GM19397 (cell line): Measurements from ENCODE around the gene ABLIM2.

Source experiments
- ATAC-seq: cut with Tn5 transposase; IDR thresholded peaks from one replicate; pipeline ENCODE4 v1.9.1; 2021; ENCODE audit warnings: mild to moderate bottlenecking, moderate library complexity; ENCODE audit not compliant: unreplicated experiment

The ABLIM2 gene

DNA sequence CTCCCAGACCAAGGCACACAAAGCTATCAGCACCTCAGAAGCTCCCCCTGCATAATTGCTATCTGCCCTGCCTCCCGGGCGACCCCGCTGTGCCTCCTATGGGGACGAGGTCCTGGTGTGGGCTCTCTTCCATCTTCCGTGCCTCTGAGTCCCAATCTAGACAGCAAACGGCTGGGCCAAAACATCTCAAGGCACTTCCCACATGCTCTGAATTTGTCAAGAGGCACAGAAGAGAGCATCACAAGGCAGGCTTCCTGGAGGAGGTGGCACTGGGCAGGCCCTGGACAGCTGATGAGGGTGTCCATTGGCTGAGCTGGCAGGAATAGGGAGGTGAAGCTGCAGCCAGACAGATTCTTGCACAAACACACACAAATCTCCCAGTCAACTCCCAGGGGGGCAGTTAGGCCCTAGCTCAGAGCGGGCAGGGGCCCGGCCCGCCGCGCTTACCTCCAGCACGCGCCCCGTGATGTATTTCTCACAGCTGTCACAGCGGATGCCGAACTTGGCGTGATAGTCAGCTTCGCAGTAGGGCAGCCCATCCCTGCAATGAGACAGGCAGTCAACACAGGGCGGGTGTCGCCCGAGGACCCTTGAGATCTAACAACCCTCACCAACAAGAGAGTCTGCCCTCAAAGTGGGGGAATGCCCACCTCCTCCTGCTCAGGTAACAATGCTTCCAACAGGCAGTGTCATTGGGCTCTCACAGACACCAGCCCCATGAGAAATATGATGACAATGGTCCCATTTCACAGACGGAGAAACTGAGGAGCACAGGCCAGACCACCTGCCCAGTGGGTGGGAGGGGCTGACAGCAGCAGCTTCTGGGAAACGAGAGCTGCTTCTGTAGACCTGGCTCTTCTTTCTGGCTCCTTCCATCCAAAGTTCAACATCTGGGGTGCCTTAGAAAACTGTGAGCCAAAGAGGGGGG, 81.2 kb downstream of the ABLIM2 start:
- ATAC-seq: no peak

DNA sequence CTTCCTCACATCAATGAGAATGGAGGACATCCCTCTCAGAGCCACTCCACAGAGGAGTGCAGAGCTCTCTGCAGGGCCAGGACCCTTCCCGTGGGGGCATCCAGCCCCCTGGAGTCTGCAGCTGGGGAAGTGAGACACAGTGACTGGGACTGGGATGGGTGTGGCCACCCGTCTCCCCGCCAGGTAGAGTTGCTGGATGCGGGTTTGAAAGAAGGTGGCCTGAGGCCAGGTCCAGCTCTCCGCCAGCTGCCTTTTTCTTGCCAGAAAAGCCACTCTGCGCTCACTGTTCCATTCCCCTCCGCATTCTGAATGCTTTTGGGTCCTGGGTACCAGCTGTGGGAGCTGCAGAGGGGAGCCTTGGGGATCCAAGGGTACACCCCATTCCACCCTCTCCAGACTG, 82.6 kb downstream of the ABLIM2 start:
- no peak for ATAC-seq

DNA sequence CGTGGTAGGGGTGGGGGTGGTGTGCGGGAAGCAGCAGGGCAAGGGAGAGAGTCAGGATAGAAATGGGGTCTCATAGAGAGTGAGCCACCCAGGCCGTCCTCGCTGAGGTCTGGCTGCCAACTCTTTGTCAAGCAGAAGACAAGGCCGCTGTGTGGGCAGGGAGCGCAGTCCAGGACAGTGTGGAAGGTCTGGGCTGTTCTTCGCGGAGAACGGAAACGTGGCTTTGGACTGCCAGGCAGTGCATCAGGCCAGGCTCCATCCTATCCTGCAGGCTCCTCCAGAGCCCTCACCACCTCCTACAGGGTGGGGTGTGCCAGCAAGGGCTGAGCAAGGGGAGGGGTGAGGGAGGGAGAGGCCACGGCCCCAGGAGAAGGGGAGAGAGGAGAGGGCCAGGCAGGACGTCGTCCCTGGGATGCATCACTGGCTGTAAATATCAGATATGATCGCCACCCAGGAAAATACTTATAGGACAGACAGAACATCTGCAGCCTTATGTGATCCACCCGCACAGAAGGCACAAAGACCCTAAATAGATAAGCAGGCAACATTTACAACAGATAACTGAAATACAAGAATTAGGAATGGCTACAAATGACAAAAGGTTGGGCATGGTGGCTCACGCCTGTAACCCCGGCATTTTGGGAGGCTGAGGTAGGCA, 85.3 kb downstream of the ABLIM2 start:
- ATAC-seq: no peak

DNA sequence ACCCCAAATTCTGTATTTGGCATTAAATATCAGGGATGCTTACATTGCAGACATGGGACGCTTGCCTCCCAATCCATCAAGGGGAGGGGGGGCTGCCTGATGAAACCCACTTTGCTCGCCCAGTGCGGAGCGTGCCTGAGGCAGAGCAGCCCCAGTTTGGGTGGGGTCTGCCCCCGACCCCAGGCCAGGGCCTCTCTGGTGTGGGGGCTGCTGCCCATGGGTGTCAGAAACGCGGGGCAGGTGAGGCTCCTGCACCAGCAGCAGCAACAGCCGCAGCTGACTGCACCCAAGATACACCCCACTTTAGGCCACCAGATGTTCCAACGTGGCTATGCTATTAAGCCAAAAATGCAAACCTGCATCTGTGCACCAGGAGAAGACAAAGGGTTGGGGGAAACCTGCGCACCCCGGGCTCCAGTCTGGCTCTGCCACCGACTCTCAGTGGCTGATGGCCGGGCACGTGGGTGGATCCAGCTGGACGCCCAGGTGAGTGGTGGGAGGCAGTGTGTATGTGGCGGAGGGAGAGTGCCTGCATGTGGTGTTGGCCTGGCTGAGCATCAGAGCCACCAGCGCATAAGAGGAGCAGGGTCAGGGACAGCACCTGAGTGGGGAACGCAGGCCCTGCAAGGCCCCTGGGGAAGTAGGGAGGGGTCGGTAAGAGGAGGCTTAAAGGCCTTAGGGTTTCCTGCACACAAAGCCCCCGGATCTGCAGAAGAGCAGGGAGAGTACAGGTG, 86.2 kb downstream of the ABLIM2 start:
- no peak for ATAC-seq

DNA sequence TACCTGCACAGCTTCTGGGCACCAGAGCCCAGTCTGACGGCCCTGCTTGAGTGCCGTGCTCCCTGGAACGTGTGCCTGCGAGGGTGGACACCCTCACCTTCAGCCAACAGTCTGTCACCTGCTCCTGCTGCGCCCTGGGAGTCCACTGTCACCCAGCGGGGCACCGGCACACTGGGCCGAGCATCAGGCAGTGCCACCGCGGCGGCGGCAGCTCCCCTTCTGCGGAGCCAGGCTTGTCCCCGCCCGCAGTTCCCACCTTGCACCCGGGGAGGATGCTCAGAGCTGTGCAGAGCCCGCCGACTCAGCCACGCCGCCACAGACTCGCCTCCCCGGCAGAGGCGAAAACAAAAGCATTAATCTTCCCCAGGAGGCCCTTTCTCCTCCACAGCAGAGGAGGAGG, 86.8 kb downstream of the ABLIM2 start:
- ATAC-seq: no peak

DNA sequence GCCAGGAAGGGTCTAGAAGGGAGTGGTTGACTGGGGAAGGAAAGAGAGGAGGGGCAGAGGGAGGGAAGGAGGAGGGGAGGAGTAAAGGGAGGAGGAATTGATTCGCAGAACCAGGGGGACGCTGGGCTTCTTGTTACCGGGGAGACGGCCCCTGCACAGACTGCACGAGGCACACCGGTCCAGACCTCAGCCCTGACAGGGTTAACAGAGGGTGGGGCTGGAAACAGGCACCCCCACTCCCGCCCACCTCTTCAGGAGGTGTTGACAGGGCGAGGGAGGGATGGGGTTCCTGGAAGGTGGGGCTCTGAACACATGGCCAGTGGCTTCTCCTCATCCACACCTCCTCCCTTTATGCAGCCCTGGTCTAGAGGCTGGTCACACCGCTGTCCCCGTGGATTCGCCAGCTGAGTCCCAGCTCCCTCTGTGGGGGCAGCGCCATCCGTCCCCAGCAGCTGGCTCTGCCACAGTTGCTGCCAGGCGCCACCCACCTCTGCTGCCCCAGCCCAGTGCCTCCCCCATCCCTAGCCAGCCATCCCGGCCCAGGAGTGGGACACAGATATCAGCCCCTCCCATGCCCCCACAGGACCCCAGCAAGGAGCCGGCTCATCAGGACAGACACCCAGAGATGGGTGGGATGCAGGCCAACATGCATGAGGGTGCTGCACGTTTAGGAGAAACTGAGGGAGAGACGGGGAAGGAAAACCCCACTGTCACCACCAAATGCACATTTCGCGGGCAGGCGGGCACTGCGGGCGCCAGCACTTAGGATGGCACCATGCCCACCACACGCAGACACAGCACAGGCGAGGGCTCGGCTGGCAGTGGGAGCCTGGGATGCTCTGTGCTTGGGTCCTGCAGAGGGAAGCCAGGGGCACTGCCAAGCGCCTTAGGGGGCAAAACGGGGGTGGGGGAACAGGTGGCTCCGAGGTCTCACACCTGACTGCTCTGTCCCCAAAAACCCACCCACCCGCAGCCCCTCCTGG, 87.6 kb downstream of the ABLIM2 start:
- ATAC-seq: no peak

DNA sequence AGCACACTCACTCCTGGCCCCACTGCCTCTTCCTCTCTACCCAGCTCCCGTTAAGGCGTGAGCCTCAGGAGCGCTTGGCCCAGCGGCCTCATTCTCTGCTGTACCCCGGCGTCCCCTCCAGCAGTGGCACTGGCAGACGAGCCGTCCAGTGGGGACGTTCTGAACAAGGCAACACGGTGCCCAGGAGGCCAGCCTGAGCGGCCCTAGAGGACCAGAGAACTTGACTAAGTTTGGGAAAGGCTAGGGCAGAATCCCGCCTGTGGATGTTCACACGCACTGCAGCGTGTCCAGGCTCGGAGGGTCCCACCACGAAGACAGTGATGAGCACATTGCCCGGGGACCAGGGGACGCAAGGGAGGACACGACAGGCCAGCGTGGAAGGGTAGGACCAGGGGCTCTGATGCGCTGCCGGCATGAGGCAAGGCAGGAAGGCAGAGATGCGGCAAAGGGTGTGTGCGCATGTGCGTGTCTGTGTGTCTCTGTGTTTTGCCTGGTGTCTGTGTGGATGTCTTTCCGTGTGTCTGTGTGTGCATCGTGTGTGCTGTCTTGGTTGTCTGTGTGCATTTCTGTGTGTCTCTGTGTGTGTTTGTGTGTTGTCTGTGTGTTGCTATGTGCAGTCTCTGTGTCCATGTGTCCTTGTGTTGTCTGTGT, 89.4 kb downstream of the ABLIM2 start:
- no peak for ATAC-seq

DNA sequence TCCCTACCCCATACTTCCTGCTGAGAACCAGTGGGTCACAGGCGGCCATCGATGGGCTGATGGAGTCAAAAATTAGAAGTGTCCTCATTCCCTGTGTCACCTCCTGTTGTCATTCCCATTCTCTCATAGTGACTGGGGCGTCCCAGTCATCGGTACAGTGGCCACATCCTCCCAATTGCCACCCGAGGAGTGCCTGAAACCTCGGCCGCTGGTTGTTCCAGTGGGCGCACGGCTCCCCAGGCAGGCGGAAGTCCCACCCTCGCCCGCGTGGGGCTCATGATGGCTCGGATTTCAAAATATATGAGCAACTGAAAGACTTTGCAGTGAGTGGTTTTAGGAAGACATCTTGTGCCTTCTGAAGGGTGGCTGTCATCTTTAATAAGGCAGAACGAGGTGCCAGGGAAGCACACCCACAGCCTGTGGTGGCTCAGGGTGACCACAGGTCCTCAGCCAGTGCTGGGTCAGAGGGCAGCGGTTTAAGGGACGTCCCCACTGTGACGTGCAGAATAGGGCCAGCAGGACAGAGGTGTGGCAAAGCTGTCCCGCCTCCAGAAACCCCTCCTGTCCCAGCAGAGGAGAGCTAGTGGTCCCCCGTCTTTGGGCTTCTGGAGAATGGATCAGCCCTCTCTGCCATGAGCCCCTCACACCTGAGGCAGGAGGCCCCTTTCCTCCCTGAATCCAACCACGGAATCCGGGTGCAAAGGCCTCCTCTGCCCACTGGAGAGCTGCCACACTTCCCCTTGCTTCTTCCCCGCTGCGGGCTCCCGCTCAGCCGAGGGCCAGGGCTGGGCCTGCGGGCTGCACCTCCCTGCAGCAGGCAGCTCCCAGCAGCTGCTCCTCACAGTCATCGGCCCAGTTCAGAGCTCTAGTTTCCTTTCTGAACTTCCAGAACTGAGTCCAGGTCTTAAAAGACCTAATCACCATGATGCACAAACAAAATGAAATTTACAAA, 90.4 kb downstream of the ABLIM2 start:
- no peak for ATAC-seq

DNA sequence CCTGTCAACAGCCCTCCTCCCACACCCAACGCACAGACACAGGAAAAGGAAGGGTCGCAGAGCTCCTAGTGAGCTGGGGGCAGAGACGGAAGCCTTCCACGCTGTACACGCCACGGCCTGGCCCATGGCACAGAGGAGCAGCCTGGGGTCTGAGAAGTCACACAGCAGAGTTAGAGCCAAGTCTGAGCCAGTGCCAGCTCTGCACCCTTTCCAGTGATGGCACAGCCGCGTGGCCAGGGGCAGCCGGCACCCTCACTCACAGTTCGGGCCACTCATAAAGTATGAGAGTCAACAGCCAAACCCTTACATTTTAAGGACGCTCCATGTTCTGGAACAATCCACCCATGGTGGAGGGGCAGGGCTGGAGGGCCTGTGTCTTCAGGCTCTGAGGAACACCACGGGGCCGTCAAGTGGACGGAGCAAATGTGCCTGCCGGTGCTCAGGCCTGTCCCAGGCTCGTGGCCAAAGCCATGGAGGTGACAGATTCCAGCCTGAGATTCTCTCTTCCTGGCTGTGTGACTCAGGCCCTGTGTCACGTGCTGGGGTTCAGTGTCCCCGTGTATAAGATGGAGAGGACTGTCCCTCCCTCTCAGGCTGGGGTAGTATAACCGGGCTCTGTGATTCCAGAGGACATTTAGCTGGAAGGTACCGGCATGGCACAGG, 91.2 kb downstream of the ABLIM2 start:
- no peak for ATAC-seq

DNA sequence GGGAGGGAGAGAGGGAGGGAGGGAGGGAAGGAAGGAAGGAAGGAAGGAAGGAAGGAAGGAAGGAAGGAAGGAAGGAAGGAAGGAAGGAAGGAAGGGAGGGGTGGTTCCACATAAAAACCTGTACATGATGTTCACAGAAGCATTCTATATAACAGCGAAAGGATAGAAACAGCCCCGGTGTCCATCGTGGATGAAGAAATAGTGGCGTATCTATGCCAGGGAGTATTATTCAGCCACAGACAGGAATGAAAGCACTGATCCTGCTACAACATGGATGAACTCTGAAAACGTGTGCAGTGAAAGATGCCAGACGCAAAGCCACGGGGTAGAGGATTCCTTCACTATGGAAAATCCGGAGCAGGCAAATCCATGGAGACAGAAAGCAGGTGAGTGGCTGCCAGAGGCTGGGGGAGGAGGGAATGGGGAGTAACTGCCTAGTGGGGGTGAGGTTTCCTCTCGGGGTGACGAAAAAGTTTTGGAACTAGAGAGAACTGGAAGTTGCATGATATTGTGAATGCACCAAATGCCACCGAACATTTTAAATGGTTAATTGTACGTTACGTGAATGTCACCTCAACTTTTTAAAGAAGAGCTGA, 92.2 kb downstream of the ABLIM2 start:
- no peak for ATAC-seq

DNA sequence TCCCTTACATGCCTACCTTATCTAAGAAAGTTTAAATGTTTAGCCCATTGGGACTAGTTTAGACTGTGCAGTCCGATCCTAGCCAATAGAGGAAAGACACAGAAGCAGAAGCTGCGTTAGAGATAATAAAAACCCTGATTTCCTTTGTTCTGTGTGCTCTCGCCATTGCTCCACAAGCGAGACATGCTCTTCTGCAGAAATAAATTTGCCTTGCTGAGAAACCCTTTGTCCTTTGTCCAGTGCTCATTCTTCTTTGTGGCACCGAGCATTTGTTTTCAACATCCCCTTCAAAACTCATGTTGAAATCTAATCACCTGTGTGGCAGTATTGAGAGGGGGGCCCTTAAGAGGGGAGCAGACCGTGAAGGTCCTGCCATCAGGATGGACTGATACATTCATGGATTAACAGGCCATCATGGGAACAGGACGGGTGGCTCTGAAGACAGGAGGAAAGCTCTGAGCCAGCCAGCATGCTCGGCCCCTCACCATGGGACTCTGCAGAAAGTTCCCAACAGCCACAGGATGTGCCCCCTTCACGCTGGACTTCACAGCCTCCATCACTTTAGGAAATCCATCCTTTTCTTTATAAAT, 94.5 kb downstream of the ABLIM2 start:
- no peak for ATAC-seq

DNA sequence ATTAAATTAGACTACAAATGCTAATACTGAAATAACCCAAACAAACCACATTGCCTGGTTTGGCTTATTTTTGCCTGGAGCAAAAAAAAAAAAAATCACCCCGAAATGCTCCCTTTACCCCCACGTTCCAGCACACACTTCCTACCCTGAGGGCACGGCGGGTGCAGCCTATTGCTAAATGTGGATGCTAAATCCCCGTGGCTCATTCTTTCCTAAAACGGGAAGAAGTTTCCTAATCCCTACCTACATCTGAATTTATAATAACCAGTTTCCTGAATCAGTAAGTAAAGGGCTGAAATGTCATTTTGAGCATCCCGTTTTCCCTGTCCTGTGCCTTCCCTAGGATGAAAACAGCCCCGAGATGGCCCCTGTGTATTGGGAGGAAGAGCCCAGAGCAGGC, 97.0 kb downstream of the ABLIM2 start:
- ATAC-seq: no peak

DNA sequence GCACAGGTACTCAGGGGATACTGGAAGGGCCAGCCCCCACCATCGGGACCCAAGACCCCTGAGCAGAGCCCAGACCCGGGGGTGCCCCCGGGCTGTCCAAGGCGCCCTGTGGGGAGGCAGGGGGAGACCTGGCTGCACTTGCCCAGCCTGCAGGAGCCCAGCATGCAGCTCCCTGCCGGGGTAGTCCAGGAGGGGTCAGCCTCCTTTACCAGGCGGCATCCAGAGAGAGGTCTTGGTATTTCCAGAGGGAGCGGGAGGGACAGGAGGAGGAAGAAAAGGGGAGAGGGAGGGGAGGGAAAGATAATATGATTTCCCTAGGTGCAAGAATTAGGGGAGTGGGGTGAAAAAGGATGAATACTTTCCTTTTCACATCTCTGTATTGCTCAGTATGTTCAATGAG, 97.5 kb downstream of the ABLIM2 start:
- no peak for ATAC-seq

DNA sequence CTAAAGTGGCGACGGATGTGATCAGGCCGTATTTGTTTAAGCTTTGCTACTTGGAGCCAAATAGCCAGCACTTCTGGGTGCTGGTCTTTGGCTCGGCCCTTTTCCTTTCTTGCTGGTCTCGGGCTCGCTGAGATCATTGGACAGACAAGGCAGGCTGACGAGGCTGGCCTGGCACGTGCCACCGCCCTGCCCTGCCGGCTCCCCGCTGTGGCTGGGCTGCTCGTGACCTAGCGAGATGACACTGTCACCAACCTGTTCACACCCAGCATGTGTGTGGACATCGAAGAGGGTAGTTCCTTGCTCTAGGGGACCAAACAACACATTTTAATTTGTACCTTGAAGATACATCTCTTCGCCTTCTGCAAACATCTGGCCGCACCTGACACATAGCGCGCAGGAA, 98.0 kb downstream of the ABLIM2 start:
- ATAC-seq: no peak

DNA sequence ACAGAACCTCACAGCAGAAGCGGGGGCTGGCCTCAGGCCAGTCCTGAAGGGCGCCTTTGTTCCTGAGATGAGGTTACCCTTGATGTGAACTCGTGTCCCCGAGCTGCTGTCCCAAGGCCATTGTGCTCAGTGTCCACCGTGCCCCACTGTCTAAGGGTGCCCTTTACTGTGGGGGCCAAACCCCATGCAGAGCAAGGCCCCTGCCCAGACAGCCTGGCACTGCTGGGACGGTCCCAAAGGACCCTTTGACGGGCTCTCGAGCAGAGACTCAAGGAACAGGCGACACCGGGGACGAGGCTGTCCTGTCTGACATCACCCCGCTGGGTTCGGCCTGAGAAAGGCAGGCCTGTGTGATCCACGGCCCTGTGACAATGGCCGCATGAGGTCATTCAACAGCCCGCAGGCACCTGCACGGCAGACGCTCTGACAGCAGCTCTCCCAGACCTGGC, 100.6 kb downstream of the ABLIM2 start:
- ATAC-seq: no peak

DNA sequence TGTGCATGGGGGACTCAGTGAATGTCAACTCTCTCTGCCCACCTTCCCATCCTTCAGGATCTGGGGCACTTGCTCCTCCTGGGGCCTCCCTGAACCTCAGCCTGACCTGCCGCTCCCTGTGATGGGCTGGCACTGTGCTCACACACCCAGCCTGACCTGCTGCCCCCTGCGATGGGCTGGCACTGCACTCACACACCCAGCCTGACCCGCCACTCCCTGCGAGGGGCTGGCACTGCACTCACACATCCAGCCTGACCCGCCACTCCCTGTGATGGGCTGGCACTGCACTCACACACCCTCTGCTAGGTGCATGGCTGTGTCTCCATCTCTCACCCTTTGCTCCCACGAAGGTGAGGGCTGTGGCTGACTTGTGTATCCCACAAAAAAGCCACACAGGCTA, 103.4 kb downstream of the ABLIM2 start:
- ATAC-seq: no peak

DNA sequence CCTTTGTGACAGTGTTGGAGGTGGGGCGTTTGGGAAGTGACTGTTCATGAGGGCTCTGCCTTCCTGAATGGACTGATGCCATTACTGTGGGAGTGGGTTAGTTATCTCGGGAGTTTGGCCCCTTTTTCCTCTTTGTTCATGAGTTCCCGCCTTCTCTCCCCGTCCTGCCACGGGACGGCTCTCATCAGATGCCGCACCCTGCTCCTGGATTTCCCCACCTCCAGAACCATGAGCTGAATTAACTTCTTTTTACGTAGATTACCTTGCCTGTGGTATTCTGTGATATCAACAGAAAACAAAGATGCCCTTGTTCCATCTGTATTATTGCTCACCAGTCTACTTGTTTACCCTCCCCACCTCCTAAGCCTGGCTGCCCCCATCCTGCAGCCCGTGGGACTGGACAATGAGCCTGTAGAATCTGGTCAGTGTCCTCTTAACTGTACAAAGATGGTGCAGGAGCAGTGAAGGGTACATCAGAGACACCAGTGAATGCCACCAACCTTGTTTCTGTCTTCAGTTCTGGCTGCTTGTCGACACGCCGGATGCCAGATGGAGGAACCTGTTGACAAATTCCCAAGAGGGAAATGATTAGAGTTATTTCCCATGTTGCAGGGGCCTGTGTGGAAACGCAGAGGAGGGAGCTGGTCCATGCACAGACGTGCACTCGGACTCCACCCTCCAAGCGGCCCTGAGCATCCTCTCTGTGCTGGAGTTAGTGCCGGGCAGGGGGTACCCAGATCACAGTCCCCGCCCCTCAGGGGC, 104.7 kb downstream of the ABLIM2 start:
- ATAC-seq: no peak
